Omental fat pad (tissue), 4 donors: ENCODE results near the gene DHRS4. TPM values are rescaled to one million over a fixed set of nuclear protein-coding genes. Genes with fewer than 3 reads are reported as not detected.
"Not testable (repeated sequence)": the region's sequence is repeated elsewhere in the genome, so short reads cannot be mapped to it uniquely, and the experiment has no call there.

Experiments used
- ATAC-seq: fragments of 150-250 bp; one replicate; pipeline ENCODE4 v1.9.1; 2016; ENCODE audit warnings: mild to moderate bottlenecking, moderate library complexity; ENCODE audit not compliant: low FRiP score
- DNase-seq: peaks from one replicate; pipeline ENCODE4 v3.0.0-alpha.2; 2019; ENCODE audit warnings: low spot score
- total RNA-seq, 4 donors: library from RNA; depleted of rRNA; stranded (reverse); fragments of >200 nt; gene quantifications; one replicate each; pipeline ENCODE4 v1.1.0, GENCODE V29; 2016
- TF ChIP-seq, protein P1 (sequence below), 3 donors: fragments of 450-650 bp; IDR thresholded peaks; one replicate each; pipeline ENCODE4 v1.5.1; 2016 to 2017; ENCODE audit warnings: antibody characterized with exemption in 3 of 3, mild to moderate bottlenecking in 3 of 3, moderate library complexity in 2 of 3

The DHRS4 gene
- total RNA-seq, 4 donors from 2014 or later: 29.8 to 57.0 (median 48.0) TPM

DNA sequence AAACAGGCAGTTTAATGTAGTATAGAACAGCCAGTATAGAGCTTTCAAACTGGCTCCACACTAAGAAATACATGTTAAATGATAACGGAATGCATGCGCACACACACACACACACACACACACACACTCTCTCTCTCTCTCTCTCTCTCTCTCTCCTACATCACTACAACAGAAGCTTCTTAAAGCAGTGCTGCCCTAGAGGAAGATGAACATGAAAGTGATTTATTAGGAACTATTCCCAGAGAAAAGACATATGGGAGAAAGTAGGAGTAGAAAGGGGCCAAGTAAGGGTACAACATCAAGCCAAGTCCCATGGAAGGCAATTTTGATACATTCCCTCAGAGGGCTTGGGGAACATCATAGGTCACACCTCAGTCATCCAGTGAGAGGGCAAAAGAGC, 16.4 kb upstream of the DHRS4 start:
- TF ChIP-seq, protein P1, sequence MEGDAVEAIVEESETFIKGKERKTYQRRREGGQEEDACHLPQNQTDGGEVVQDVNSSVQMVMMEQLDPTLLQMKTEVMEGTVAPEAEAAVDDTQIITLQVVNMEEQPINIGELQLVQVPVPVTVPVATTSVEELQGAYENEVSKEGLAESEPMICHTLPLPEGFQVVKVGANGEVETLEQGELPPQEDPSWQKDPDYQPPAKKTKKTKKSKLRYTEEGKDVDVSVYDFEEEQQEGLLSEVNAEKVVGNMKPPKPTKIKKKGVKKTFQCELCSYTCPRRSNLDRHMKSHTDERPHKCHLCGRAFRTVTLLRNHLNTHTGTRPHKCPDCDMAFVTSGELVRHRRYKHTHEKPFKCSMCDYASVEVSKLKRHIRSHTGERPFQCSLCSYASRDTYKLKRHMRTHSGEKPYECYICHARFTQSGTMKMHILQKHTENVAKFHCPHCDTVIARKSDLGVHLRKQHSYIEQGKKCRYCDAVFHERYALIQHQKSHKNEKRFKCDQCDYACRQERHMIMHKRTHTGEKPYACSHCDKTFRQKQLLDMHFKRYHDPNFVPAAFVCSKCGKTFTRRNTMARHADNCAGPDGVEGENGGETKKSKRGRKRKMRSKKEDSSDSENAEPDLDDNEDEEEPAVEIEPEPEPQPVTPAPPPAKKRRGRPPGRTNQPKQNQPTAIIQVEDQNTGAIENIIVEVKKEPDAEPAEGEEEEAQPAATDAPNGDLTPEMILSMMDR (IDR thresholded peaks at IDR 0.05): no peak
- DNase-seq (no peak), ATAC-seq (no peak)

- ATAC-seq: no peak
- TF ChIP-seq, protein P1 (IDR thresholded peaks at IDR 0.05): no peak
- DNase-seq: no peak
Measured at GRCh38 chr14:23938823-23939222, 14.7 kb upstream of the DHRS4 start.

DNA sequence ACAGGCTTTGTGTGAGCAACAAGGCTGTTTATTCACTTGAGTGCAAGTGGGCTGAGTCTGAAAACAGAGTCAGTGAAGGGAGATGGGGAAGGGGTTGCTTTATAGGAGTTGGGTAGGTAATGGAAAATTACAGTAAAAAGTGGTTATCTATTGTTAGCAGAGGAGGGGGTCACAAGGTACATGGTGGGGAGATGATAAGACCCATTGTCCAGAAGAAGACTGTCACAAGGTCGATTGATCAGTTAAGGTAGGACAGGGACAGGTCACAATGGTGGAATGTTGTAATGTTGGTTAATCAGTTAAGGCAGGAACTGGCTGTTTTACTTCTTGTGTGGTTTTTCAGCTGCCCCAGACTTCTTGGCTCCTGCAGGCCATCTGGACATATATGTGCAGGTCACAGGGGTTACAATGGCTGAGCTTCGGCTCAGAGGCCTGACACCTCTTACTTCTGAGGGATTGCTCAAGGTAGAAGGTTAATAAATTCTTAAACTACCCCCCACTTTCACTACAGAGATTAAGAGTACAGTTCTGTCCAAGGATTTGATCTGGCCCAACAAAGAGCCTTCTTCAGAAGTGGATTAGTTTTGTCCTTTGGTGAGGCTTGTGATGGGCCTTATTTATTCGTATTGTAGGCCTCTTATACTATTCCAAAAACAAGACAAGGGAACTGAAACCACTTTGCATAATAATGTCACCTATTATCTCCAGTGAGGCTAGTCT, 13.8 kb upstream of the DHRS4 start:
- TF ChIP-seq, protein P1 (IDR thresholded peaks at IDR 0.05): no peak
- ATAC-seq (no peak), DNase-seq (no peak)

DNA sequence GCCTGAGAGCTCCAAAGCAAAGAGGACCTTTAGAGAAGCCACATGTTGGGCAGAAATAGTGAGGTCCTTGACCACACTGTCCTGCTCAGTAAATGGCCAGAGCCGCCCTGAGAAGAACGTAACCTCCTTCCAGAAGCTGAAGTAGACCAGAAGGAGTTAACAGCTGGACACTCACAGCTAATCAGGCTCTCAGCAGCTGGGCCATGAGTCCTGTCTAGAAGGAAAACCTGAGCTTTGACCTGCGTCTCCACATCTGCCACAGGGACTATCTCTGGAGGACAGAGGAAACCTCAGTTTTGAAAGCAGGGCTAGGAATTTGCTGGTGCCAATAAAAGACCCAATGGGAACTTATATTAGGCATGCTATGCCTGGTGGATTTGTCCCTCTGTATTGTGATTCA, 12.3 kb upstream of the DHRS4 start:
- TF ChIP-seq, protein P1 (IDR thresholded peaks at IDR 0.05): no peak
- DNase-seq (no peak), ATAC-seq (no peak)

DNA sequence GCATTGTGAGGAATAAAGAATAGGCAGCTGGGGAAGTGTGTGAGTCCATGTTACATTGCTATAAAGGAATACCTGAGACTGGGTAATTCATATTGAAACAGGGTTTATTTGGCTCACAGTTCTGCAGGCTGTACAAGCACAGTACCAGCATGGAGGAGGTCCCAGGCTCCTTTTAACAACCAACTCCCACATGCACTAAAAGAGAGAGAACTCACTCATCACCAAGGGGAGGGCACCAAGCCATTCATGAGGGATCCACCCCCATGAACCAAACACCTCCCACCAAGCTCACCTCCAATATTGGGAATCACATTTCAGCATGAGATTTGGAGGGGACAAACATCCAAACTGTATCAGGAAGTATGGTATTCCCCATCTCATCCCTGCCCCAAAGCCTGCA, 11.9 kb upstream of the DHRS4 start:
- ATAC-seq: no peak

DNA sequence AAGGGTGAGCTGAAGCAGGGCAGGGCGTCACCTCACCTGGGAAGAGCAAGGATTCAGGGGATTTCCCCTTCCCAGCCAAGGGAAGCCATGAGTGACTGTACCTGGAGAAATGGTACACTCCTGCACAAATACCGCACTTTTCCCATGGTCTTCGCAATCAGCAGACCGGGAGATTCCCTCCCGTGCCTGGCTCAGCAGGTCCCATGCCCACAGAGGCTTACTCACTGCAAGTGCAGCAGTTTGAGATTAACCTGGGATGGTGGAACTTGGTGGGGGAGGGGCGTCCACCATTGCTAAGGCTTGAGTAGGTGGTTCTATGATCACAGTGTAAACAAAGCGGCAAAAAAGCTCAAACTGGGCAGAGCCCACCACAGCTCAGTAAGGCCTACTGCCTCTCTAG, 11.0 kb upstream of the DHRS4 start:
- ATAC-seq: no peak
- TF ChIP-seq, protein P1 (IDR thresholded peaks at IDR 0.05): no peak
- DNase-seq: no peak

More for the DNA sequence above, 11.9 kb upstream of the DHRS4 start:
- TF ChIP-seq, protein P1 (IDR thresholded peaks at IDR 0.05): no peak
- DNase-seq: no peak

DNA sequence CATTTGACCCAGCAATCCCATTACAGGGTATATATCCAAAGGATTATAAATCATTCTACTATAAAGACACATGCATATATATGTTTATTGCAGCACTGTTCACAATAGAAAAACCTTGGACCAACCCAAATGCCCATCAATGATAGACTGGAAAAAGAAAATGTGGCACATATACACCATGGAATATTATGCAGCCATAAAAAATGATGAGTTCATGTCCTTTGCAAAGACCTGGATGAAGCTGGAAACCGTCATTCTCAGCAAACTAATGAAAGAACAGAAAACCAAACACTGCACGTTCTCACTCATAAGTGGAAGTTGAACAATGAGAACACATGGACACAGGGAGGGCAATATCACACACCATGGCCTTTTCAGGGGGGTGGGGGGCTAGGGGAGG, 4.5 kb upstream of the DHRS4 start:
- ATAC-seq, DNase-seq: not testable (repeated sequence)
